NB4 (cell line): ENCODE results near the gene RELL2.

ENCODE experiments used
- CTCF ChIP-seq: IDR thresholded peaks from one replicate; pipeline ENCODE4 v1.5.1; 2012; ENCODE audit warnings: low read depth, low read length
- MAX ChIP-seq: IDR thresholded peaks from 2 replicates; pipeline ENCODE4 v1.6.1; 2011; ENCODE audit warnings: low read depth, low read length
- POLR2A ChIP-seq: IDR thresholded peaks from 2 replicates; pipeline ENCODE4 v1.6.1; 2011; ENCODE audit warnings: mild to moderate bottlenecking; ENCODE audit not compliant: insufficient read length; ENCODE audit errors: extremely low read depth

- TF ChIP-seq CTCF (no peak), POLR2A (no peak), MAX (no peak)
Observed at GRCh38 chr5:141636106-141636412, 738 bp upstream of the RELL2 start.
